WTC11 (cell line): Measurements from ENCODE around the gene SLC7A14. TPM values are rescaled to one million over a fixed set of nuclear protein-coding genes. Genes with fewer than 3 reads are reported as not detected.

ENCODE experiments used
- ATAC-seq: fragments of 200-7000 bp; cut with Tn5 transposase; 2 replicates; pipeline ENCODE4 v1.10.0; 2021; ENCODE audit warnings: mild to moderate bottlenecking, moderate library complexity
- CTCF ChIA-PET: fragments of 300-600 bp; sonication (Branson Sonifier 250); formaldehyde crosslinking; loops from one replicate; lab custom pipeline; 2021; ENCODE audit warnings: antibody characterized with exemption; lab: Charles Lee
- POLR2A ChIA-PET: fragments of 350-600 bp; sonication (Branson Sonifier 250); formaldehyde crosslinking; loops from one replicate; lab custom pipeline; 2021; ENCODE audit warnings: antibody characterized with exemption; lab: Charles Lee
- DNase-seq: peaks from one replicate; pipeline ENCODE4 v3.0.0; 2021; ENCODE audit warnings: low spot score
- H3K27ac Mint-ChIP-seq: 2 replicates; pipeline ENCODE4 v1.8.0; 2021; ENCODE audit warnings: mixed read lengths
- H3K27me3 Mint-ChIP-seq: 2 replicates; pipeline ENCODE4 v1.8.0; 2021; ENCODE audit warnings: low read depth, mild to moderate bottlenecking, moderate library complexity, mixed read lengths
- H3K36me3 Mint-ChIP-seq: 2 replicates; pipeline ENCODE4 v1.8.0; 2021; ENCODE audit warnings: mixed read lengths
- H3K4me1 Mint-ChIP-seq: 2 replicates; pipeline ENCODE4 v1.8.0; 2022; ENCODE audit warnings: mixed read lengths
- H3K4me3 Mint-ChIP-seq: 2 replicates; pipeline ENCODE4 v1.8.0; 2021; ENCODE audit warnings: mild to moderate bottlenecking, moderate library complexity, mixed read lengths
- H3K9me3 Mint-ChIP-seq: 2 replicates; pipeline ENCODE4 v1.8.0; 2021; ENCODE audit warnings: mixed read lengths
- ESRRA ChIP-seq: sonication (generic); formaldehyde crosslinking; IDR thresholded peaks from 2 replicates; pipeline ENCODE4 v1.8.1; 2022; ENCODE audit warnings: mild to moderate bottlenecking, missing genetic modification reagents, borderline replicate concordance
- NR1H2 ChIP-seq: sonication (generic); formaldehyde crosslinking; IDR thresholded peaks from 2 replicates; pipeline ENCODE4 v1.9.0; 2021; ENCODE audit warnings: mild to moderate bottlenecking, moderate library complexity, missing genetic modification reagents
- ZNF232 ChIP-seq: sonication (generic); formaldehyde crosslinking; IDR thresholded peaks from 2 replicates; pipeline ENCODE4 v1.8.0; 2022; ENCODE audit warnings: mild to moderate bottlenecking, missing genetic modification reagents
- total RNA-seq: library from RNA; stranded (reverse); gene quantifications from 3 replicates; pipeline ENCODE4 v1.2.3, GENCODE V29; 2021
- TF ChIP-seq, protein P1 (sequence below): sonication (generic); formaldehyde crosslinking; IDR thresholded peaks from 2 replicates; pipeline ENCODE4 v1.8.0; 2022; ENCODE audit warnings: mild to moderate bottlenecking, missing genetic modification reagents
- TF ChIP-seq, protein P2 (sequence below): sonication (generic); formaldehyde crosslinking; IDR thresholded peaks from 2 replicates; pipeline ENCODE4 v1.8.0; 2023; ENCODE audit warnings: mild to moderate bottlenecking, missing genetic modification reagents
- TF ChIP-seq, protein P3 (sequence below): sonication (generic); formaldehyde crosslinking; IDR thresholded peaks from 2 replicates; pipeline ENCODE4 v1.8.1; 2023; ENCODE audit warnings: mild to moderate bottlenecking, moderate library complexity, missing genetic modification reagents

Gene SLC7A14
- total RNA-seq, 1 experiment from 2014 or later, result 0.68 TPM

DNA sequence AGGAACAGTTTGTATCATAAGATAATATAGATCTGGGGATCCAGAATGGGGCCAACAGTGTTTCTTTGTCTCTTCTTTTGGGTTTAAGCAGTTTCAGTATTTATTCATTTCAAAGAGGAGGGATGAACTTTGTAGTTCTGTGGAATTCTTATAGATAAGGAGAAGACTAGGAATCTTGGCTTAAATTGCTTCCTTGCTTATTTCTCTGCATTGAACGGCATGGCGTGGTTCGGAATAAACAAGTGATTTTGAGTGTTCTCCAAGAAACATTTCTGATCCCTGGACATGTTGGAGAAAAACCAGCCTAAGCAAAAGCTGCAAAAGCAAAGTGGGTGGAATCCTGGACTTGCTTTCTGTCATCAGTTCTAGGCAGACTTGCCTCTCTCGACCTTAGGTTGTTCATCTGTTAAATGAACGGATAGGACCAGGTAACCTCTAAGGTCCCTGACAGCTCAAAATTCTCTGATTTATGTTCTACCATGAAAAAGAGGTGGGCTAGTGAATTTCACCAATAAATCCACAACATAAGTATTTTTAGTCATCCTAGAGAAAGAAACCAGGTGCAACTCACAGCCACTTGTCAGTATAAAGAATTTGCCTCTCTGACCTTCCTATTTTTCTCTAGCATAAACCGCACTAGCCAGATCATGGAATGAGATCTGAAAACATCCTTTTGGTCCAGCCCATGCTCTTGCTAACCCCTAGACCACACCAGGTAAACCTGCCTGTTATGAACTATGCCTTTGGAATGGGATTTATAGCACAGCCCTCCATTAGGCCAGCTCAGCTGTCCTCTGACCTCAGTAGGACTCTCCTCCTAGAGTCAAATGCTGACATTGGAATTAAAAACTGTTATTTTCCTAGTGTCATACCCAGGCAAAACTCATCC, 88.4 kb downstream of the SLC7A14 start (continued):
- TF ChIP-seq, protein P1, sequence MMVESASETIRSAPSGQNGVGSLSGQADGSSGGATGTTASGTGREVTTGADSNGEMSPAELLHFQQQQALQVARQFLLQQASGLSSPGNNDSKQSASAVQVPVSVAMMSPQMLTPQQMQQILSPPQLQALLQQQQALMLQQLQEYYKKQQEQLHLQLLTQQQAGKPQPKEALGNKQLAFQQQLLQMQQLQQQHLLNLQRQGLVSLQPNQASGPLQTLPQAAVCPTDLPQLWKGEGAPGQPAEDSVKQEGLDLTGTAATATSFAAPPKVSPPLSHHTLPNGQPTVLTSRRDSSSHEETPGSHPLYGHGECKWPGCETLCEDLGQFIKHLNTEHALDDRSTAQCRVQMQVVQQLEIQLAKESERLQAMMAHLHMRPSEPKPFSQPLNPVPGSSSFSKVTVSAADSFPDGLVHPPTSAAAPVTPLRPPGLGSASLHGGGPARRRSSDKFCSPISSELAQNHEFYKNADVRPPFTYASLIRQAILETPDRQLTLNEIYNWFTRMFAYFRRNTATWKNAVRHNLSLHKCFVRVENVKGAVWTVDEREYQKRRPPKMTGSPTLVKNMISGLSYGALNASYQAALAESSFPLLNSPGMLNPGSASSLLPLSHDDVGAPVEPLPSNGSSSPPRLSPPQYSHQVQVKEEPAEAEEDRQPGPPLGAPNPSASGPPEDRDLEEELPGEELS, result no peak

DNA sequence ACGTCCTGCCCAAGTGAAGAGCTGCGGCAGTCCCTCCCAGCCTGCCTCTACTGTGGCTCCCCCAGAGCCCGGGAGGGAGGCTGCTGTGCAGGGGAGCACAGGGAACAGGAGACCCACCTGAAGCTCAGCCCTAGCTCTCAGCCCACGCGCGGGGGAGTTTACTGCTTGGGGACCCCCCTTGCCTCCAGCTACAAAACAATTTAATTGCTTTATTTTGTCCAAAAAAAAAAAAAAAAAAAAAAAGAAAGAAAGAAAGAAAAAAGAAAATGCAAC, 89.1 kb downstream of the SLC7A14 start:
- no peak for DNase-seq
- Mint-ChIP-seq H3K4me1 (peaks cover 10% of the 10 kb centered on the region), H3K27me3 (no peaks in the 10 kb centered on the region), H3K27ac (no peak overlapping the region), H3K36me3 (no peaks in the 10 kb centered on the region), H3K9me3 (peaks cover 7% of the 10 kb centered on the region; the same call in 1 of the 2 replicates), H3K4me3 (no peak overlapping the region)
- ChIA-PET CTCF (interaction anchor here (0.5 to 2.4 kb wide), 31 partner anchors 10 to 834 kb away, joined by 3 to 39 read pairs (median 4); partner anchors contain the start of genes CLDN11 and SLC7A14), POLR2A (no interaction called here)
- TF ChIP-seq ZNF232 (CRISPR knock-in tag), result no peak
- TF ChIP-seq, protein P2, sequence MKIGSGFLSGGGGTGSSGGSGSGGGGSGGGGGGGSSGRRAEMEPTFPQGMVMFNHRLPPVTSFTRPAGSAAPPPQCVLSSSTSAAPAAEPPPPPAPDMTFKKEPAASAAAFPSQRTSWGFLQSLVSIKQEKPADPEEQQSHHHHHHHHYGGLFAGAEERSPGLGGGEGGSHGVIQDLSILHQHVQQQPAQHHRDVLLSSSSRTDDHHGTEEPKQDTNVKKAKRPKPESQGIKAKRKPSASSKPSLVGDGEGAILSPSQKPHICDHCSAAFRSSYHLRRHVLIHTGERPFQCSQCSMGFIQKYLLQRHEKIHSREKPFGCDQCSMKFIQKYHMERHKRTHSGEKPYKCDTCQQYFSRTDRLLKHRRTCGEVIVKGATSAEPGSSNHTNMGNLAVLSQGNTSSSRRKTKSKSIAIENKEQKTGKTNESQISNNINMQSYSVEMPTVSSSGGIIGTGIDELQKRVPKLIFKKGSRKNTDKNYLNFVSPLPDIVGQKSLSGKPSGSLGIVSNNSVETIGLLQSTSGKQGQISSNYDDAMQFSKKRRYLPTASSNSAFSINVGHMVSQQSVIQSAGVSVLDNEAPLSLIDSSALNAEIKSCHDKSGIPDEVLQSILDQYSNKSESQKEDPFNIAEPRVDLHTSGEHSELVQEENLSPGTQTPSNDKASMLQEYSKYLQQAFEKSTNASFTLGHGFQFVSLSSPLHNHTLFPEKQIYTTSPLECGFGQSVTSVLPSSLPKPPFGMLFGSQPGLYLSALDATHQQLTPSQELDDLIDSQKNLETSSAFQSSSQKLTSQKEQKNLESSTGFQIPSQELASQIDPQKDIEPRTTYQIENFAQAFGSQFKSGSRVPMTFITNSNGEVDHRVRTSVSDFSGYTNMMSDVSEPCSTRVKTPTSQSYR (CRISPR knock-in tag), result no peak
- ATAC-seq, result no peak

DNA sequence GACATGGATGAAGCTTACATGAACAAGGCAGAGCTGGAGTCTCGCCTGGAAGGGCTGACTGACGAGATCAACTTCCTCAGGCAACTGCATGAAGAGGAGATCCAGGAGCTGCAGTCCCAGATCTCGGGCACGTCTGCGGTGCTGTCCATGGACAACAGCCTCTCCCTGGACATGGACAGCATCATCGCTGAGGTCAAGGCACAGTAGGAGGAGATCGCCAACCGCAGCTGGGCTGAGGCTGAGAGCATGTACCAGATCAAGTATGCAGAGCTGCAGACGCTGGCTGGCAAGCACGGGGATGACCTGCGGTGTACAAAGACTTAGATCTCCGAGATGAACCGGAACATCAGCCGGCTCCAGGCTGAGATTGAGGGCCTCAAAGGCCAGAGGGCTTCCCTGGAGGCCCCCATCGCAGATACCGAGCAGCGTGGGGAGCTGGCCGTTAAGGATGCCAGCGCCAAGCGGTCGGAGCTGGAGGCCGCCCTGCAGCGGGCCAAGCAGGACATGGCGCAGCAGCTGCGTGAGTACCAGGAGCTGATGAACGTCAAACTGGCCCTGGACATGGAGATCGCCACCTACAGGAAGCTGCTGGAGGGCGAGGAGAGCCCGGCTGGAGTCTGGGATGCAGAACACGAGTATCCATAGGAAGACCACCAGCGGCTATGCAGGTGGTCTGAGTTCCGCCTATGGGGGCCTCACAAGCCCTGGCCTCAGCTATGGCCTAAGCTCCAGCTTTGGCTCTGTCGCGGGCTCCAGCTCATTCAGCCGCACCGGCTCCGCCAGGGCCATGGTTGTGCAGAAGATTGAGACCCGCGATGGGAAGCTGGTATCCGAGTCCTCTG, 89.6 kb downstream of the SLC7A14 start:
- H3K4me3 Mint-ChIP-seq, result no peak overlapping the region
- no peaks in the 10 kb centered on the region for H3K36me3 Mint-ChIP-seq
- peaks cover 7% of the 10 kb centered on the region; the same call in 1 of the 2 replicates for H3K9me3 Mint-ChIP-seq
- CTCF ChIA-PET, result interaction anchor here (0.5 to 2.4 kb wide), 35 partner anchors 9 to 834 kb away, joined by 3 to 39 read pairs (median 4); partner anchors contain the start of genes CLDN11 and SLC7A14
- ATAC-seq (no peak), DNase-seq (peak; percentile 65)
- no peak for TF ChIP-seq ESRRA
- TF ChIP-seq, protein P2 (CRISPR knock-in tag), result no peak
- no peak for TF ChIP-seq ZNF232 (CRISPR knock-in tag)
- TF ChIP-seq, protein P3, sequence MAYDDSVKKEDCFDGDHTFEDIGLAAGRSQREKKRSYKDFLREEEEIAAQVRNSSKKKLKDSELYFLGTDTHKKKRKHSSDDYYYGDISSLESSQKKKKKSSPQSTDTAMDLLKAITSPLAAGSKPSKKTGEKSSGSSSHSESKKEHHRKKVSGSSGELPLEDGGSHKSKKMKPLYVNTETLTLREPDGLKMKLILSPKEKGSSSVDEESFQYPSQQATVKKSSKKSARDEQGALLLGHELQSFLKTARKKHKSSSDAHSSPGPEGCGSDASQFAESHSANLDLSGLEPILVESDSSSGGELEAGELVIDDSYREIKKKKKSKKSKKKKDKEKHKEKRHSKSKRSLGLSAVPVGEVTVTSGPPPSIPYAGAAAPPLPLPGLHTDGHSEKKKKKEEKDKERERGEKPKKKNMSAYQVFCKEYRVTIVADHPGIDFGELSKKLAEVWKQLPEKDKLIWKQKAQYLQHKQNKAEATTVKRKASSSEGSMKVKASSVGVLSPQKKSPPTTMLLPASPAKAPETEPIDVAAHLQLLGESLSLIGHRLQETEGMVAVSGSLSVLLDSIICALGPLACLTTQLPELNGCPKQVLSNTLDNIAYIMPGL (CRISPR knock-in tag), result peak; percentile 42; the same call in 1 of the 2 replicates
- TF ChIP-seq NR1H2 (CRISPR knock-in tag), result no peak
- peaks cover 10% of the 10 kb centered on the region for H3K4me1 Mint-ChIP-seq
- no peaks in the 10 kb centered on the region for H3K27me3 Mint-ChIP-seq
- H3K27ac Mint-ChIP-seq, result no peak overlapping the region
- POLR2A ChIA-PET, result no interaction called here
